ENCODE measurements around the gene COL6A2.

Gene COL6A2

DNA sequence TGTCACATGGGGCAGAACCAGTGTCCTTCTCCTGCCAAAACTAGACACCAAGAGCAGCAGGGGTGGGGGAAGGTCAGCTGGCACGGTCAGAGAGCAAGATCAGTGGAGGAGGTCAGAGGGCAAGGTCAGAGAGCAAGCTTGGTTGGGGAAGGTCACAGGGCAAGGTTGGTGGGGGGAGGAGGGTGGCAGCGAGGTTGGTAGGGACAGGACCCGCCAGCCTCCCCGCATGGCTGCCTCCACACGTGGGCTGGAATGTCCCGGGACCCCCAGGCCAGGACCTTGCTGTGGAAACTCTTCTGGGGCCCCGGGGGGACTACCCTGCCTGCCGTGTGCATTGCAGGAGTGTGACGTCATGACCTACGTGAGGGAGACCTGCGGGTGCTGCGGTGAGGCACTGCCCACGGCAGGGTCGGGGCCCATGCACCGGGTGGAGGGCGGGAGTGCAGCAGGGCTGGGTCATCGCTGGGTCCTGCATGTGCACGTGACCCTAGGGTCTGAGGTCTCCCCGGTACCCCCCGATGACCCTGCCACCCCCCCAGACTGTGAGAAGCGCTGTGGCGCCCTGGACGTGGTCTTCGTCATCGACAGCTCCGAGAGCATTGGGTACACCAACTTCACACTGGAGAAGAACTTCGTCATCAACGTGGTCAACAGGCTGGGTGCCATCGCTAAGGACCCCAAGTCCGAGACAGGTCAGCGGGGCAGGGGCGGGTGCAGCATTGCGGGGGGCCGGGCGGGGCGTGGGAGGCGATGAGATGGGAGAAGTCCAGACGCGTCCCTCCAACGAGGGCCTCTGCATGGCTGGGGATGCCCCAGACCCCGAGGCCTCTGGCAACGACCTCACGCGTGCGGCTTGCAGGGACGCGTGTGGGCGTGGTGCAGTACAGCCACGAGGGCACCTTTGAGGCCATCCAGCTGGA lies 27.3 kb downstream of the COL6A2 start:
- DNase-seq (ENCODE audit: low spot score) = no peak
- TF ChIP-seq, protein P1, sequence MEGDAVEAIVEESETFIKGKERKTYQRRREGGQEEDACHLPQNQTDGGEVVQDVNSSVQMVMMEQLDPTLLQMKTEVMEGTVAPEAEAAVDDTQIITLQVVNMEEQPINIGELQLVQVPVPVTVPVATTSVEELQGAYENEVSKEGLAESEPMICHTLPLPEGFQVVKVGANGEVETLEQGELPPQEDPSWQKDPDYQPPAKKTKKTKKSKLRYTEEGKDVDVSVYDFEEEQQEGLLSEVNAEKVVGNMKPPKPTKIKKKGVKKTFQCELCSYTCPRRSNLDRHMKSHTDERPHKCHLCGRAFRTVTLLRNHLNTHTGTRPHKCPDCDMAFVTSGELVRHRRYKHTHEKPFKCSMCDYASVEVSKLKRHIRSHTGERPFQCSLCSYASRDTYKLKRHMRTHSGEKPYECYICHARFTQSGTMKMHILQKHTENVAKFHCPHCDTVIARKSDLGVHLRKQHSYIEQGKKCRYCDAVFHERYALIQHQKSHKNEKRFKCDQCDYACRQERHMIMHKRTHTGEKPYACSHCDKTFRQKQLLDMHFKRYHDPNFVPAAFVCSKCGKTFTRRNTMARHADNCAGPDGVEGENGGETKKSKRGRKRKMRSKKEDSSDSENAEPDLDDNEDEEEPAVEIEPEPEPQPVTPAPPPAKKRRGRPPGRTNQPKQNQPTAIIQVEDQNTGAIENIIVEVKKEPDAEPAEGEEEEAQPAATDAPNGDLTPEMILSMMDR (IDR thresholded peaks at IDR 0.05; ENCODE audit: borderline replicate concordance, control extremely low read depth, extremely low read depth, insufficient read depth, missing control alignments) = no peak
- in situ Hi-C loops (cut with MboI; ENCODE audit: low sequenced_read_pairs, unreplicated experiment) = no loop called here

DNA sequence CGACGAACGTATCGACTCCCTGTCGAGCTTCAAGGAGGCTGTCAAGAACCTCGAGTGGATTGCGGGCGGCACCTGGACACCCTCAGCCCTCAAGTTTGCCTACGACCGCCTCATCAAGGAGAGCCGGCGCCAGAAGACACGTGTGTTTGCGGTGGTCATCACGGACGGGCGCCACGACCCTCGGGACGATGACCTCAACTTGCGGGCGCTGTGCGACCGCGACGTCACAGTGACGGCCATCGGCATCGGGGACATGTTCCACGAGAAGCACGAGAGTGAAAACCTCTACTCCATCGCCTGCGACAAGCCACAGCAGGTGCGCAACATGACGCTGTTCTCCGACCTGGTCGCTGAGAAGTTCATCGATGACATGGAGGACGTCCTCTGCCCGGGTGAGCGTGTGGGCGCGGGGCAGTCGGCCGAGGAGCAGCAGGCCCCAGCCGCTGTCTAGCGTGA lies 28.0 kb downstream of the COL6A2 start:
- no peak for DNase-seq (ENCODE audit: low spot score)
- TF ChIP-seq, protein P1 (IDR thresholded peaks at IDR 0.05; ENCODE audit: borderline replicate concordance, control extremely low read depth, extremely low read depth, insufficient read depth, missing control alignments) = no peak
- in situ Hi-C loops (cut with MboI; ENCODE audit: low sequenced_read_pairs, unreplicated experiment) = no loop called here

DNA sequence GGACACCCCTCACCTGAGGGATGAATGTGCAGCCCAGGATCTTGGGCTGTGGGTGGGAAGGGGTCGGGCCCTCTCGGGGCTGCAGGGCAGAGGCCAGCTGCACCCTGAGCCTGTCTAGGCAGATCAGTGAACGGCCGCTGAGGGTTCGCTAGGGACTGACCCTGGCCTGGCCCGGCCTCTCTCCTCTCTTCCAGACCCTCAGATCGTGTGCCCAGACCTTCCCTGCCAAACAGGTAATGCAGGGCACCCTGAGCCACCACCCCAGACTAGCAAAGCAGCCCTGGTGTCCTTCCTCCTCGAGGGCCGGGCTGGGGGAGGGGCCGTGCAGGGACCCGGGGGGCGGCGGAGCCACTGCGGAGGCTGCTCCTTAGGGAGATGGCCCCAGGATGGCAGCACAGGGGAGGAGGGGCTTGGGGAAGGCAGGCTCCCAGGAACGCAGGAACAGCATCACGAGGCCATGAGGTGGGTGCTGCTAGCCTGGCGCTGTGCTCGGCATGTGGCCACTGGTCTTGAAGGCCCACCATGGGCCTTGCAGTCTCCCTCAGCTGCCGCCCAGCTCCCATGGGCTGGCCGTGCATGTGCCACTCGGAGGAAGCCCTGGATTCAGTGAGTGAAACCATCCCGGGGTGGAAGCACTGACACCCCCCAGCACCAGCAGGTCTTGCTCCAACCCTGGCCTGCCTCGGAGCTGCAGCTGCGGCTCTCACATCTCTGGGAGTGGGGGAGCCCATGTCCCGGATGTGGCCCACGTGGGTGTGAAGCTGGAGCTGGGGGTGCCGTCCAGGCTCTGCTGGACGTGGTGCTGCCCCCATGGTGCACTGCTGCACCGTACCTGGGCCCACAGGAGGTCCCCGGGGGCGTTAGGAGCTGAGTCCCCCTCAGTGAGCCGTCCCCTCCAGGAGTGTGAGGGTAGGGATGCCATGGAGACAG lies 28.7 kb downstream of the COL6A2 start:
- DNase-seq (ENCODE audit: low spot score) = no peak
- TF ChIP-seq, protein P1 (IDR thresholded peaks at IDR 0.05; ENCODE audit: borderline replicate concordance, control extremely low read depth, extremely low read depth, insufficient read depth, missing control alignments) = no peak
- in situ Hi-C loops (cut with MboI; ENCODE audit: low sequenced_read_pairs, unreplicated experiment) = no loop called here

DNA sequence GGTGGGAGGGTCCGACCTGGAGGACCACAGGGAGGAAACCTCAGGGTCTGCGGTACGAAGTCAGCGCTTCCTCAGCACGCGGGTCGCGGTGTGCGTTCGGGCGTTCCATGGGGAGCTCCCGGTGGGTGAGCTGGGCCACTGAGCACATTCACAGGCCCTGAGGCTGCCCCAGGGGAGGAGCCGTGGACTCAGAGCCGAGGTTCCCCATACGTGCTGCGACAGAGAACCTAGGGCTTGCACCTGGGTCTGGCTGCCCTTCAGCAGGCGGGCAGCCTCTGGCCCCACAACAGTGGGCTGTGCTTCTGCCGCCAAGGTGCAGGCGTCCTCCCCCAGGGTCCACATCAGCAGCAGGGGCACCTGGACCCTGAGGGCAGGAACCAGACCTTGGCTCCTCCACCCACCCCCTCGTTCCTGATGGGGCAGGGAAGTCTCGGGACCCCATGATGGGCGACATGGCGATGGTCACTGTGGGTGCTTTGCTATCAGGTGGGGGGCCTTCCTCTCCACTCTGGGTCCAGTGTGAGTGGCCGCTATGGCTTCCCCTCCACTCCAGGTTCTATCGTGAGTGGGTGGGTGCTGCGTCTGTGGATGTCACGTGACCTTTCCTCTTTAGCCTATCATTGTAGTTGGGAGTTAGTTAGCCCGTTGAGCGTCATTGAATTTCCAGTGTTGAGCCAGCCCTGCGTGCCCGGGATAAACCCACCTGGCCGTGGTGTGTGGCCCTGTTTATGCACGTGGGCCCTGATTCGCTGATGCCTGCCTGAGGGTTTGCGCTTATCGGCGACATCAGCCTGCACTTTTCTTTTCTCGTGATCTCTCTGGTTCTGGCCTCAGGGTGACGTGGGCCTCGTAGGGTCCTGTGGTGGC lies 29.6 kb downstream of the COL6A2 start:
- in situ Hi-C loops (cut with MboI; ENCODE audit: low sequenced_read_pairs, unreplicated experiment) = no loop called here
- no peak for DNase-seq (ENCODE audit: low spot score)
- TF ChIP-seq, protein P1 (IDR thresholded peaks at IDR 0.05; ENCODE audit: borderline replicate concordance, control extremely low read depth, extremely low read depth, insufficient read depth, missing control alignments) = no peak

GRCh38 chr21:46128106-46128932 lies 30.4 kb downstream of the COL6A2 start:
- in situ Hi-C loops (cut with MboI; ENCODE audit: low sequenced_read_pairs, unreplicated experiment) = no loop called here
- DNase-seq (ENCODE audit: low spot score) = no peak
- TF ChIP-seq, protein P1 (IDR thresholded peaks at IDR 0.05; ENCODE audit: borderline replicate concordance, control extremely low read depth, extremely low read depth, insufficient read depth, missing control alignments) = no peak
